Esophagus squamous epithelium (tissue), 5 donors: ENCODE results near the gene C6. TPM values are rescaled to one million over a fixed set of nuclear protein-coding genes. Genes with fewer than 3 reads are reported as not detected.
A peak's percentile ranks its signal among the peaks of the same experiment; 100 is the strongest.
"Not testable (repeated sequence)": the region's sequence is repeated elsewhere in the genome, so short reads cannot be mapped to it uniquely, and the experiment has no call there.

Source experiments
- DNase-seq: peaks from one replicate; lab custom pipeline; 2025; lab: John Stamatoyannopoulos, UW
- H3K27ac ChIP-seq, 4 donors: fragments of 200-600 bp; sonication (generic); one replicate each; pipeline ENCODE4 v1.5.1; 2016 to 2019; ENCODE audit warnings: mild to moderate bottlenecking in 1 of 4
- H3K27me3 ChIP-seq, 4 donors: fragments of 200-600 bp; sonication (generic); 1 replicate in 3 of 4; 2 replicates in 1 of 4; pipeline versions ENCODE4 v1.5.1 to v1.6.0; 2017 to 2021; ENCODE audit warnings: antibody characterized with exemption in 1 of 4
- H3K36me3 ChIP-seq, 3 donors: fragments of 200-600 bp; sonication (generic); one replicate each; pipeline ENCODE4 v1.5.1; 2016 to 2019
- H3K4me1 ChIP-seq, 3 donors: fragments of 200-600 bp; sonication (generic); one replicate each; pipeline ENCODE4 v1.5.1; 2017 to 2019
- H3K4me3 ChIP-seq, 4 donors: fragments of 200-600 bp; sonication (generic); 1 replicate in 3 of 4; 2 replicates in 1 of 4; pipeline ENCODE4 v1.5.1; 2016 to 2019; ENCODE audit warnings: mild to moderate bottlenecking in 2 of 4, moderate library complexity in 1 of 4
- H3K9me3 ChIP-seq, 3 donors: fragments of 200-600 bp; sonication (generic); one replicate each; pipeline ENCODE4 v1.5.1; 2016 to 2019
- CTCF ChIP-seq, 6 experiments: fragments of 450-650 bp in 4 of 6; fragments of 200-600 bp in 2 of 6; sonication (generic) in 2 of 6; IDR thresholded peaks; one replicate each; pipeline ENCODE4 v1.5.1; 2016 to 2019; ENCODE audit warnings: antibody characterized with exemption in 6 of 6, mild to moderate bottlenecking in 4 of 6, moderate library complexity in 4 of 6
- POLR2A ChIP-seq, 4 donors: fragments of 450-650 bp; IDR thresholded peaks; one replicate each; pipeline ENCODE4 v1.6.1; 2017; ENCODE audit warnings: antibody characterized with exemption in 4 of 4, mild to moderate bottlenecking in 4 of 4, moderate library complexity in 3 of 4
- WGBS, 2 donors: methylation state at CpG; one replicate each; pipeline ENCODE4 v1.1.5; 2018; 5-methylcytosine and 5-hydroxymethylcytosine counted together
- intact Hi-C: fragments of 100-400 bp; cut with DNase I; formaldehyde crosslinking; loops from one replicate; pipeline ENCODE4 v1.15.0; 2022
- total RNA-seq, 4 donors: library from RNA; depleted of rRNA; stranded (reverse); fragments of >200 nt; gene quantifications; one replicate each; pipeline ENCODE4 v1.1.0, GENCODE V29; 2016
- donor health status: DM: yes; HTN: yes; CAD: no.

Gene C6
- total RNA-seq, 4 donors from 2014 or later: 0.57 to 0.67 TPM; not detected in 2

- H3K4me3 ChIP-seq: no peak overlapping the region
- H3K27ac ChIP-seq: no peak overlapping the region
- no peaks in the 10 kb centered on the region for H3K36me3 ChIP-seq
- H3K9me3 ChIP-seq: peaks cover 0 to 8% (median 0%) of the 10 kb centered on the region in 3 donors
- no peak for DNase-seq
- TF ChIP-seq CTCF (IDR thresholded peaks at IDR 0.05): no peak
- TF ChIP-seq POLR2A (IDR thresholded peaks at IDR 0.05): no peak
- intact Hi-C loops: no loop called here
- H3K4me1 ChIP-seq: no peaks in the 10 kb centered on the region
- no peaks in the 10 kb centered on the region for H3K27me3 ChIP-seq
Observed at GRCh38 chr5:41232797-41233196, 19.5 kb upstream of the C6 start.

GRCh38 chr5:41230276-41230675 lies 16.9 kb upstream of the C6 start:
- intact Hi-C loops, H3K27ac ChIP-seq, H3K4me1 ChIP-seq, H3K9me3 ChIP-seq, H3K27me3 ChIP-seq, H3K36me3 ChIP-seq, H3K4me3 ChIP-seq, DNase-seq: not testable (repeated sequence)
- 59 to 60% methylated on average over 1 of the region's 1 CpG for WGBS, 2 donors

- H3K36me3 ChIP-seq: no peaks in the 10 kb centered on the region
- TF ChIP-seq POLR2A (IDR thresholded peaks at IDR 0.05) (no peak), CTCF (IDR thresholded peaks at IDR 0.05) (no peak)
- H3K27me3 ChIP-seq: no peaks in the 10 kb centered on the region
- WGBS, 2 donors: 84 to 92% methylated on average over 2 of the region's 2 CpGs
- no peak overlapping the region for H3K27ac ChIP-seq
- H3K4me3 ChIP-seq: no peak overlapping the region
- intact Hi-C loops: no loop called here
- DNase-seq: no peak
- no peaks in the 10 kb centered on the region for H3K9me3 ChIP-seq
- peaks cover 0 to 3% (median 0%) of the 10 kb centered on the region in 3 donors for H3K4me1 ChIP-seq
Observed at GRCh38 chr5:41223962-41224361, 10.6 kb upstream of the C6 start.

GRCh38 chr5:41219658-41220269 lies 6.4 kb upstream of the C6 start:
- WGBS, 2 donors: 39 to 56% methylated on average over 2 of the region's 2 CpGs
- no peaks in the 10 kb centered on the region for H3K27me3 ChIP-seq
- H3K27ac ChIP-seq: peak overlapping the region in 2 of 4 donors; percentile 7 to 72
- H3K4me1 ChIP-seq: peaks cover 0 to 4% (median 0%) of the 10 kb centered on the region in 3 donors
- no peak for TF ChIP-seq CTCF (IDR thresholded peaks at IDR 0.05)
- TF ChIP-seq POLR2A (IDR thresholded peaks at IDR 0.05): no peak
- no peaks in the 10 kb centered on the region for H3K36me3 ChIP-seq
- no peaks in the 10 kb centered on the region for H3K9me3 ChIP-seq
- no peak for DNase-seq
- intact Hi-C loops: no loop called here
- H3K4me3 ChIP-seq: no peak overlapping the region

GRCh38 chr5:41218929-41219657 lies 5.8 kb upstream of the C6 start:
- Histone ChIP-seq H3K4me3 (no peak overlapping the region), H3K36me3 (no peaks in the 10 kb centered on the region), H3K9me3 (no peaks in the 10 kb centered on the region), H3K27ac (peak overlapping the region in 3 of 4 donors; percentile 7 to 72 (median 53)), H3K4me1 (peaks cover 0 to 4% (median 0%) of the 10 kb centered on the region in 3 donors), H3K27me3 (no peaks in the 10 kb centered on the region)
- no peak for DNase-seq
- TF ChIP-seq POLR2A (IDR thresholded peaks at IDR 0.05) (no peak), CTCF (IDR thresholded peaks at IDR 0.05) (no peak)
- intact Hi-C loops: no loop called here
- WGBS, 2 donors: 53 to 55% methylated on average over 1 of the region's 1 CpG
